PC-3 (cell line): ENCODE measurements around the gene KLHL40.

Experiments used
- CTCF ChIP-seq: fragments of 300-600 bp; sonication (generic); conservative IDR thresholded peaks from 2 replicates; pipeline ENCODE4 v1.5.1; 2017; ENCODE audit warnings: antibody characterized with exemption, low read depth, mild to moderate bottlenecking, low read length
- EZH2 ChIP-seq: fragments of 300-600 bp; sonication (generic); IDR thresholded peaks from one replicate; pipeline ENCODE4 v1.6.1; 2017; ENCODE audit warnings: antibody characterized with exemption, mild to moderate bottlenecking, low read length; ENCODE audit not compliant: unreplicated experiment
- EZH2phosphoT487 ChIP-seq: fragments of 300-600 bp; sonication (generic); IDR thresholded peaks from 2 replicates; pipeline ENCODE4 v1.6.1; 2018; ENCODE audit warnings: mild to moderate bottlenecking, antibody characterized with exemption, low read length, borderline replicate concordance

- TF ChIP-seq EZH2 (no peak), CTCF (no peak), EZH2phosphoT487 (no peak)
Observed at GRCh38 chr3:42705962-42706585, 20.7 kb downstream of the KLHL40 start.
